Measurements from ENCODE around the gene FAAP24.
A peak's percentile ranks its signal among the peaks of the same experiment; 100 is the strongest.
"Not testable (repeated sequence)": the region's sequence is repeated elsewhere in the genome, so short reads cannot be mapped to it uniquely, and the experiment has no call there.

FAAP24 gene

GRCh38 chr19:32971715-32972540 is at the start of gene FAAP24, which contains the start of gene CEP89:
Gene FAAP24 (plus strand): TSS chr19:32972242. CDS start chr19:32973197, 955 bp downstream.
Gene CEP89 (minus strand): TSS chr19:32971958. CDS start chr19:32971874, 84 bp downstream.
- DNase-seq (ENCODE audit: low spot score) = peak; percentile 99

GRCh38 chr19:32924200-32924599 is 47.8 kb upstream of the FAAP24 start:
- no peak for DNase-seq (ENCODE audit: low spot score)

GRCh38 chr19:32928806-32929205 is 43.2 kb upstream of the FAAP24 start:
- DNase-seq (ENCODE audit: low spot score) = no peak

- DNase-seq (ENCODE audit: low spot score) = no peak
Measured at GRCh38 chr19:32930567-32930966, 41.5 kb upstream of the FAAP24 start.

GRCh38 chr19:32933571-32933970 is 38.5 kb upstream of the FAAP24 start:
- no peak for DNase-seq (ENCODE audit: low spot score)

GRCh38 chr19:32935629-32936028 is 36.4 kb upstream of the FAAP24 start:
- DNase-seq (ENCODE audit: low spot score) = no peak

GRCh38 chr19:32936065-32936464 is 36.0 kb upstream of the FAAP24 start:
- DNase-seq (ENCODE audit: low spot score) = no peak

GRCh38 chr19:32941273-32941672 is 30.8 kb upstream of the FAAP24 start:
- DNase-seq (ENCODE audit: low spot score) = not testable (repeated sequence)

- DNase-seq (ENCODE audit: low spot score) = no peak
Measured at GRCh38 chr19:32945260-32945659, 26.8 kb upstream of the FAAP24 start.

- no peak for DNase-seq (ENCODE audit: low spot score)
Measured at GRCh38 chr19:32966750-32967149, 5.3 kb upstream of the FAAP24 start.

- DNase-seq (ENCODE audit: low spot score) = no peak
Measured at GRCh38 chr19:32969549-32969948, 2.5 kb upstream of the FAAP24 start.

- DNase-seq (ENCODE audit: low spot score) = no peak
Measured at GRCh38 chr19:32971012-32971595, 938 bp upstream of the FAAP24 start.

- DNase-seq (ENCODE audit: low spot score) = peak; percentile 53
Measured at GRCh38 chr19:32976223-32976805, 4.3 kb downstream of the FAAP24 start.

- DNase-seq (ENCODE audit: low spot score) = no peak
Measured at GRCh38 chr19:32977280-32977679, 5.2 kb downstream of the FAAP24 start.

- DNase-seq (ENCODE audit: low spot score) = not testable (repeated sequence)
Measured at GRCh38 chr19:32977813-32978212, 5.8 kb downstream of the FAAP24 start.

- DNase-seq (ENCODE audit: low spot score) = not testable (repeated sequence)
Measured at GRCh38 chr19:32979807-32980206, 7.8 kb downstream of the FAAP24 start.

- DNase-seq (ENCODE audit: low spot score) = not testable (repeated sequence)
Measured at GRCh38 chr19:32982488-32982887, 10.4 kb downstream of the FAAP24 start.

- DNase-seq (ENCODE audit: low spot score) = not testable (repeated sequence)
Measured at GRCh38 chr19:32988254-32988653, 16.2 kb downstream of the FAAP24 start.

GRCh38 chr19:32988724-32989123 is 16.7 kb downstream of the FAAP24 start:
- DNase-seq (ENCODE audit: low spot score) = no peak

GRCh38 chr19:32995966-32996365 is 23.9 kb downstream of the FAAP24 start:
- not testable (repeated sequence) for DNase-seq (ENCODE audit: low spot score)

- not testable (repeated sequence) for DNase-seq (ENCODE audit: low spot score)
Measured at GRCh38 chr19:32997061-32997464, 25.0 kb downstream of the FAAP24 start.

- DNase-seq (ENCODE audit: low spot score) = no peak
Measured at GRCh38 chr19:32997716-32998355, 25.8 kb downstream of the FAAP24 start.

Measured in CD4-positive, alpha-beta T cell treated with Interleukin-6 at 100 ng/mL for 8 hours (primary cell).